Body of pancreas (tissue), 4 donors: ENCODE data around the gene GLCCI1. TPM values are rescaled to one million over a fixed set of nuclear protein-coding genes. Genes with fewer than 3 reads are reported as not detected.

Source experiments
- ATAC-seq: fragments of 150-250 bp; one replicate; pipeline ENCODE4 v1.9.1; 2016
- DNase-seq, 4 donors: peaks; one replicate each; pipeline ENCODE4 v3.0.0-alpha.2; 2019
- H3K27ac ChIP-seq, 4 donors: fragments of 200-600 bp; sonication (generic); 1 replicate in 3 of 4; 2 replicates in 1 of 4; pipeline versions ENCODE4 v1.5.1 to v1.6.1; 2016 to 2019; ENCODE audit warnings: mild to moderate bottlenecking in 1 of 4, mixed read lengths in 1 of 4, moderate library complexity in 1 of 4
- H3K27me3 ChIP-seq, 2 donors: fragments of 200-600 bp; sonication (generic); one replicate each; pipeline ENCODE4 v1.6.0; 2016; ENCODE audit warnings: mild to moderate bottlenecking in 1 of 2
- H3K36me3 ChIP-seq, 2 donors: fragments of 200-600 bp; sonication (generic); replicated peaks in 1 of 2; 2 replicates each; pipeline ENCODE4 v1.5.1; 2016; ENCODE audit warnings: low read depth in 2 of 2; ENCODE audit not compliant: insufficient read depth in 1 of 2
- H3K4me1 ChIP-seq: fragments of 200-600 bp; sonication (generic); one replicate; pipeline ENCODE4 v1.6.0; 2016
- H3K4me3 ChIP-seq, 2 donors: fragments of 200-600 bp; sonication (generic); 1 replicate in 1 of 2; 2 replicates in 1 of 2; pipeline ENCODE4 v1.5.1; 2016 to 2019
- H3K9me3 ChIP-seq, 3 donors: fragments of 200-600 bp; sonication (generic); 1 replicate in 2 of 3; 2 replicates in 1 of 3; pipeline ENCODE4 v1.5.1; 2016
- CTCF ChIP-seq, 7 experiments: fragments of 450-650 bp in 4 of 7; fragments of 200-600 bp in 3 of 7; sonication (generic) in 3 of 7; IDR thresholded peaks; one replicate each; pipeline ENCODE4 v1.5.1; 2016 to 2019; ENCODE audit warnings: antibody characterized with exemption in 7 of 7
- POLR2A ChIP-seq, 3 donors: fragments of 450-650 bp; IDR thresholded peaks; one replicate each; pipeline ENCODE4 v1.6.1; 2016; ENCODE audit warnings: antibody characterized with exemption in 3 of 3, mild to moderate bottlenecking in 2 of 3
- WGBS, 2 donors: methylation state at CpG; one replicate each; pipeline ENCODE4 v1.1.5; 2017; 5-methylcytosine and 5-hydroxymethylcytosine counted together
- intact Hi-C: fragments of 100-400 bp; cut with DNase I; formaldehyde crosslinking; loops from one replicate; pipeline ENCODE4 v1.15.1; 2023
- total RNA-seq, 2 donors: library from RNA; depleted of rRNA; stranded (reverse); fragments of >200 nt; gene quantifications; one replicate each; pipeline ENCODE4 v1.1.0, GENCODE V29; 2016

Gene GLCCI1
- total RNA-seq, 2 donors from 2014 or later, result 5.9 to 8.3 TPM

DNA sequence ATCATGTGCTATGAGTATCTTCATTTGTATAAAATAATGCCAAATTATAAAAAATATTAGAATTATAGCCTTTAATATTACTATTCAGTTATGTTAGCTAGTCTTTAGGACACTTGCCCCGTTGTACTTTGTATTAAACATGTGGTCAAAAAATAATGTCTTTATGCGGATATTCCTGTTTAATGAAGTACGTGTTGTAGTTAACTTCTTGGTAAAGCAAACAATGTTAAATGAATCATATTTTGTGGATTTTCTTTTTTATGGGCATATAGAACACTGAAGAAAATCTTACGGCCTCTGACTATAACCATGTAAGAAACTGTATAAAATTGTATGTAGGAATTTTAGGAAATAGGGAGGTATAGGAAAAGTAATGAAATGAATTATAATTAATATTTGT lies 14.3 kb downstream of the GLCCI1 start:
- intact Hi-C loops, result no loop called here
- TF ChIP-seq POLR2A (IDR thresholded peaks at IDR 0.05), result no peak
- no peak for TF ChIP-seq CTCF (IDR thresholded peaks at IDR 0.05)

GRCh38 chr7:7984424-7984823 lies 15.8 kb downstream of the GLCCI1 start:
- no peaks in the 10 kb centered on the region for H3K36me3 ChIP-seq
- intact Hi-C loops, result no loop called here
- H3K4me3 ChIP-seq, result no peak overlapping the region
- H3K27me3 ChIP-seq, result no peaks in the 10 kb centered on the region
- H3K9me3 ChIP-seq, result no peaks in the 10 kb centered on the region
- no peak overlapping the region for H3K27ac ChIP-seq
- H3K4me1 ChIP-seq, result no peaks in the 10 kb centered on the region
- TF ChIP-seq CTCF (IDR thresholded peaks at IDR 0.05), result no peak
- no peak for TF ChIP-seq POLR2A (IDR thresholded peaks at IDR 0.05)
- no peak for DNase-seq
- WGBS, 2 donors, result 64 to 70% methylated on average over 3 of the region's 3 CpGs
- ATAC-seq, result no peak

More for the DNA sequence above, 14.3 kb downstream of the GLCCI1 start:
- Histone ChIP-seq H3K27me3 (no peaks in the 10 kb centered on the region), H3K36me3 (no peaks in the 10 kb centered on the region), H3K9me3 (no peaks in the 10 kb centered on the region), H3K4me1 (no peaks in the 10 kb centered on the region), H3K27ac (no peak overlapping the region), H3K4me3 (no peak overlapping the region)
- WGBS, 2 donors, result 95 to 96% methylated on average over 4 of the region's 4 CpGs
- DNase-seq (no peak), ATAC-seq (no peak)

DNA sequence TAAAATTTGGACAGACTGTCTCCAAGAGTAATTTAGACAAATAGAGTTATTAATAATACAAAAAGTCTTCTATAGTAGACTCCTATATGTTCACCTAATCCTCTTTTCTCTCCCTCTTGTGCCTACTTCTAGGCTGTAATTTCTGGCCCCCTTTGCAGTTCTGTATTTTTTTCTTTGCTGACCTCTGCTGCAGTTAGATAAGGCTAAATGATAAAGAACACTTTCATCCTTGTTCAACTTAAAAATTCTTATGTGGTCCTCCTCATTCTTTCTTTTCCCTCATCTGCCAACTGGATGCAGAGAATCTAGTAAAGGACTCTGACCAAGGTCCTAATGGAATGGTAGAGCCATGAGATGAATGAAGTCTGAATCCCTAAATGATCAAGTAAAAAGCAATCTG lies 20.1 kb downstream of the GLCCI1 start:
- ATAC-seq (no peak), DNase-seq (no peak)
- no peaks in the 10 kb centered on the region for H3K9me3 ChIP-seq
- no peaks in the 10 kb centered on the region for H3K27me3 ChIP-seq
- H3K4me3 ChIP-seq, result no peak overlapping the region
- H3K27ac ChIP-seq, result no peak overlapping the region
- intact Hi-C loops, result no loop called here
- no peaks in the 10 kb centered on the region for H3K4me1 ChIP-seq
- TF ChIP-seq POLR2A (IDR thresholded peaks at IDR 0.05), result no peak
- TF ChIP-seq CTCF (IDR thresholded peaks at IDR 0.05), result no peak
- no peaks in the 10 kb centered on the region for H3K36me3 ChIP-seq

GRCh38 chr7:7989133-7989532 lies 20.5 kb downstream of the GLCCI1 start:
- no peak for ATAC-seq
- H3K27me3 ChIP-seq, result no peaks in the 10 kb centered on the region
- DNase-seq, result no peak
- no peaks in the 10 kb centered on the region for H3K9me3 ChIP-seq
- no peaks in the 10 kb centered on the region for H3K4me1 ChIP-seq
- H3K4me3 ChIP-seq, result no peak overlapping the region
- TF ChIP-seq POLR2A (IDR thresholded peaks at IDR 0.05) (no peak), CTCF (IDR thresholded peaks at IDR 0.05) (no peak)
- no peak overlapping the region for H3K27ac ChIP-seq
- WGBS, 2 donors, result 94 to 97% methylated on average over 1 of the region's 1 CpG
- intact Hi-C loops, result no loop called here
- H3K36me3 ChIP-seq, result no peaks in the 10 kb centered on the region

DNA sequence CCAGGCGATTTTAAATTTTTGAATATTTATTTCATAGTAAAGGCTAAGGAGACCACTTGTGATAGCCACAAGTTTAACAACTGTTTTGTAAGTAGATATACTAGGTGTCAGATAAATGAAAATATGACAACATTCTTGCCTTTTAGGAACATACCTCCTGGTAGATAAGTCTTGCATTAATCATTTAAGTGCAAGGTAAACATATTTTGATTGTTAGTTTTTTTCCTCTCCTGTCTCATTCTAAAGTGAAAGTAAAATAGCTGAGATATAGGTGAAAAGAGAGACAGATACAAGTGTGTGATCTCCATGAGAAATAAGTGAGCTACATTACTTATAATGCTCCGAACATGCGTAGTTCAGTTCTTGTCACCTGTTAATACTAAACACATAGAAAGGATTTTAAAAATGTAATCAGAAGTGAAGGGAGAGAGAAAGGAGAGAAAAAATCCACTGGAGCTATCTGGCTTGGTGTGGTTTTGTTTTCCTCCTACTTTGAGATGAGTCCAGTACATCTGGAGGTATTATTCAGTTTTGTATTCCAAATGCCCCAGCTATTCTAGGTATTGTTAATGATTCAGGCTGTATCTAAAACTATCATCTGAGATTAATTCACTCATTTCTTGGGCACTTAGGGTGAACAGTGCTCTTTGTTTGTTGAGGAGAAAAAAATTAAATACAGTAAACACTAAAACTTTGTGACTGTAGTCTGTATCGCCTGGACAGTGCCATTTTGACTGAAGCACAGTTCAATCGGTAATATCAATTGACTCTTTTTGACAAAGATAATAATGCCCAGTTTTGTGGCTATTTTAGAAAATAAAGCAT lies 21.2 kb downstream of the GLCCI1 start:
- 73 to 75% methylated on average over 5 of the region's 5 CpGs for WGBS, 2 donors
- no peaks in the 10 kb centered on the region for H3K9me3 ChIP-seq
- ATAC-seq (no peak), DNase-seq (no peak)
- intact Hi-C loops, result no loop called here
- TF ChIP-seq POLR2A (IDR thresholded peaks at IDR 0.05) (no peak), CTCF (IDR thresholded peaks at IDR 0.05) (no peak)
- no peaks in the 10 kb centered on the region for H3K36me3 ChIP-seq
- peak overlapping the region in 3 of 4 donors; percentile 4 to 33 (median 12) for H3K27ac ChIP-seq
- H3K27me3 ChIP-seq, result no peaks in the 10 kb centered on the region
- no peaks in the 10 kb centered on the region for H3K4me1 ChIP-seq
- H3K4me3 ChIP-seq, result no peak overlapping the region
